Neural crest cell (in vitro differentiated cells): Measurements from ENCODE around the gene OTOL1. TPM values are rescaled to one million over a fixed set of nuclear protein-coding genes. Genes with fewer than 3 reads are reported as not detected.
"Not testable (repeated sequence)": the region's sequence is repeated elsewhere in the genome, so short reads cannot be mapped to it uniquely, and the experiment has no call there.

Source experiments
- DNase-seq: peaks from one replicate; pipeline ENCODE4 v3.0.0; 2021; ENCODE audit warnings: low read depth, mixed read lengths, low spot score
- H3K27ac Mint-ChIP-seq: one replicate; pipeline ENCODE4 v1.8.0; 2021; ENCODE audit warnings: mild to moderate bottlenecking, mixed read lengths; ENCODE audit not compliant: unreplicated experiment
- H3K27me3 Mint-ChIP-seq: 2 replicates; pipeline ENCODE4 v1.8.0; 2021; ENCODE audit warnings: low read depth, mild to moderate bottlenecking, mixed read lengths
- H3K36me3 Mint-ChIP-seq: 2 replicates; pipeline ENCODE4 v1.8.0; 2021; ENCODE audit warnings: low read depth, mild to moderate bottlenecking, mixed read lengths
- H3K4me1 Mint-ChIP-seq: 2 replicates; pipeline ENCODE4 v1.8.0; 2021; ENCODE audit warnings: mixed read lengths
- H3K4me3 Mint-ChIP-seq: one replicate; pipeline ENCODE4 v1.8.0; 2021; ENCODE audit warnings: mild to moderate bottlenecking, mixed read lengths
- H3K9me3 Mint-ChIP-seq: 2 replicates; pipeline ENCODE4 v1.8.0; 2021; ENCODE audit warnings: mixed read lengths
- total RNA-seq: library from RNA; stranded (reverse); gene quantifications from 2 replicates; pipeline ENCODE4 v1.2.1, GENCODE V29; 2021
- TF ChIP-seq, protein P1 (sequence below): fragments of 200-600 bp; sonication (generic); conservative IDR thresholded peaks from 2 replicates; pipeline ENCODE4 v1.5.0; 2021; ENCODE audit warnings: antibody characterized with exemption, mild to moderate bottlenecking

OTOL1 gene
- total RNA-seq, 1 donor from 2014 or later, result 0.16 TPM

DNA sequence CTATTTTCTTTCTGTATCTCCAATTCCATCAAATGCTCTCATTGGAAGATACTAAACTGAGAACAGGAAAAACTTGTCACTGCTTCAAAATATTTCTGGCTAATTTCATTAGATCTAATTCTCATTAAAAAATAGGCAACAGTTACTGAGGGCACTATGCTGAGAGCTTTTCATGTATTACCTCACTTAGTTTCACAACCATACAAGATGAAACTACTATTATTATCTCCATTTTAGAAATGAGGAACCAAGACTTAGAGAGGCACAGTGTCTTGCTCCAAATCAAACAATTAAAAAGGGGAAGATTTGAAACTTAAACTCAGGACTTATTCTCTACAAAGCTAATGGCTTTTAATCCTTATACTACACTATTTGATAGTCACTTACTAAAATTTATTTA, 7.2 kb upstream of the OTOL1 start:
- Mint-ChIP-seq H3K36me3 (no peaks in the 10 kb centered on the region), H3K9me3 (no peaks in the 10 kb centered on the region), H3K27ac (no peak overlapping the region), H3K4me3 (no peak overlapping the region), H3K27me3 (no peaks in the 10 kb centered on the region), H3K4me1 (peaks cover 7% of the 10 kb centered on the region)
- no peak for DNase-seq
- TF ChIP-seq, protein P1, sequence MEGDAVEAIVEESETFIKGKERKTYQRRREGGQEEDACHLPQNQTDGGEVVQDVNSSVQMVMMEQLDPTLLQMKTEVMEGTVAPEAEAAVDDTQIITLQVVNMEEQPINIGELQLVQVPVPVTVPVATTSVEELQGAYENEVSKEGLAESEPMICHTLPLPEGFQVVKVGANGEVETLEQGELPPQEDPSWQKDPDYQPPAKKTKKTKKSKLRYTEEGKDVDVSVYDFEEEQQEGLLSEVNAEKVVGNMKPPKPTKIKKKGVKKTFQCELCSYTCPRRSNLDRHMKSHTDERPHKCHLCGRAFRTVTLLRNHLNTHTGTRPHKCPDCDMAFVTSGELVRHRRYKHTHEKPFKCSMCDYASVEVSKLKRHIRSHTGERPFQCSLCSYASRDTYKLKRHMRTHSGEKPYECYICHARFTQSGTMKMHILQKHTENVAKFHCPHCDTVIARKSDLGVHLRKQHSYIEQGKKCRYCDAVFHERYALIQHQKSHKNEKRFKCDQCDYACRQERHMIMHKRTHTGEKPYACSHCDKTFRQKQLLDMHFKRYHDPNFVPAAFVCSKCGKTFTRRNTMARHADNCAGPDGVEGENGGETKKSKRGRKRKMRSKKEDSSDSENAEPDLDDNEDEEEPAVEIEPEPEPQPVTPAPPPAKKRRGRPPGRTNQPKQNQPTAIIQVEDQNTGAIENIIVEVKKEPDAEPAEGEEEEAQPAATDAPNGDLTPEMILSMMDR, result no peak

DNA sequence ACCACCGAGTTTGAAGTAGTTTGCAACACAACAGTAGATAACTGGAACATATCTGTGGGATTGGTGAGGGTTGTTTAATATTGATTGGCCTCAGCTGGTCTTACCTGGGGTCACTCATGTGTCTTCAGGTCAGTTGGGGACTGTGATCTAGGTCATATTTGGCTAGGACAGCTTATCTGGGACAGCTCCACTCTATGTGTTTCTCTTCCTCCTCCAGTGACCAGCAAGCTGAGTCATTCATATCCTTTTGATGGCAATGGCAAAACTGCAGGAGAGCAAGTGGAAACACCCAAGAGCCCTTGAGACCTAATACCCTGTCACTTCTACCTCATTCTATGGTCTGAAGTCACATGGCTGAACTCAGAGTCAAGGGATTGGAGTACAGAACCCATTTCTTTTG, 5.8 kb upstream of the OTOL1 start:
- H3K9me3 Mint-ChIP-seq, H3K4me3 Mint-ChIP-seq, H3K36me3 Mint-ChIP-seq: not testable (repeated sequence)

DNA sequence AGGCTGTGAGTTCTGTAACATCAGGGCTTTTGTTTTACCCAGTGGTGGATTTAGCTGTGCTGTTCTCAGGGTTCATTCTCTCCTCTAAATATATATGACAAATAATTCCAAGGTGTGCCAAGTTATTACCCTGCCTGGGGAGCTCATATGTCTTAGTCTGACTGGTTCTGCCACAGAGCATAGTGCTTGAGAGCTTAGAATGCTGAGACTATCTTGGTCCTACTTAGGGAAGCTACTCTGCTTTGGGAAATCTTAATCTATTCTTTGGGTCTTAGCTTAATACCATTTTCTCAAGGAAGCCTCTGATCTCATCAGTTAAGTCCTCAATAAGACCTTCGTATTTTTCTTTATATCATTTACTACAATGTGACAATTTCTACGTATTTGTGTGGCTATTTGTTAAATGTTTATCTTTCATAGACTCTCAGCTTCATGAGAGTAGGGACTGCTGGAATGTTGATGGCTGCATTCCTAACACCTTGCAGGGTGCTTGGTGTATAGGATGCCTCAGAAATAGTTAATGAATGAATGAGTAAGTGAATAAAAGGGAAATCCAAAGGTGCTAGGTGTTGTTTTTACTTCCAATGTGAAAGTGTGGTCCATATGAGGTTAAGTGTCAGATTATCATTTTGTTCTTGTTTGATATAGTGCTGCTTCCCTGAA, 1.8 kb downstream of the OTOL1 start:
- H3K27me3 Mint-ChIP-seq, result no peaks in the 10 kb centered on the region
- peaks cover 6% of the 10 kb centered on the region for H3K9me3 Mint-ChIP-seq
- no peaks in the 10 kb centered on the region for H3K4me1 Mint-ChIP-seq
- H3K27ac Mint-ChIP-seq, result no peak overlapping the region
- no peak for DNase-seq
- TF ChIP-seq, protein P1, result no peak
- H3K36me3 Mint-ChIP-seq, result peaks cover 3% of the 10 kb centered on the region
- H3K4me3 Mint-ChIP-seq, result no peak overlapping the region

More for the DNA sequence above, 5.8 kb upstream of the OTOL1 start:
- H3K4me1 Mint-ChIP-seq, H3K27me3 Mint-ChIP-seq, DNase-seq, H3K27ac Mint-ChIP-seq: not testable (repeated sequence)

DNA sequence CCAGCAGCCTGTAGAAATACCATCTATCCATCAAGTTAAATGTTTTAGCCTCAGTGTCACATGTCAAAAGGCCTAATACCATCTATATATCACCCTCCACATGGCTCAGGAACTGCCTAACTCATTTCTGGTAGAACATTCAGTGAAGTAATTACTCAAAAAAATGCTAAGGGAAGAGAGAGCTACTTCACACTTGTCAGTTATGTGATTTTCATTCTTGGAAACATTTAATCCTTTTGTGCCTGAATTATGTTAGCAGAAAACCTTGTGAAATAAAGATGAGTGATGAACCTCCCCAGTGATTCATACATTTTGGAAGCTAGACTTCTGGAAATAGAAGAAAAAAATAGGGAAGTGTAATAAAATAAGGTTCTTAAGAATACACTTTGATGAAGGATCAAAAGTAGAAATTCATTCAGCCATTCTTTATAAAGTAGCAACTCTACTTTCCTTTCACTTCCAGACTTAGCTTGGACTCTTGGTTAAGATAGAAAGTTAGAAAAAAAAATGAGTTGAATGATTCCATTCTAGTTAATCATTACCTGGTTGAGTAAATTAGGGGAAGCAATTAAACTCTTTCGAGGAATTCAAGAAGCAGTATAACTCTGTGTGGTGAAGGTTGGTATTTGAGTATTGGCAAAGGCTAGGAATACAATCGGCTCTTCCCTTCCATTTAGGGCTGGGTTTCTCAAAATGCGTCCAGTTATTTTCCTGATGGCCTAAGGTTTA, 3.6 kb downstream of the OTOL1 start:
- H3K4me3 Mint-ChIP-seq, result no peak overlapping the region
- H3K4me1 Mint-ChIP-seq, result no peaks in the 10 kb centered on the region
- no peaks in the 10 kb centered on the region for H3K27me3 Mint-ChIP-seq
- no peak for DNase-seq
- peaks cover 1% of the 10 kb centered on the region for H3K36me3 Mint-ChIP-seq
- H3K9me3 Mint-ChIP-seq, result peaks cover 4% of the 10 kb centered on the region
- TF ChIP-seq, protein P1, result no peak
- H3K27ac Mint-ChIP-seq, result no peak overlapping the region

DNA sequence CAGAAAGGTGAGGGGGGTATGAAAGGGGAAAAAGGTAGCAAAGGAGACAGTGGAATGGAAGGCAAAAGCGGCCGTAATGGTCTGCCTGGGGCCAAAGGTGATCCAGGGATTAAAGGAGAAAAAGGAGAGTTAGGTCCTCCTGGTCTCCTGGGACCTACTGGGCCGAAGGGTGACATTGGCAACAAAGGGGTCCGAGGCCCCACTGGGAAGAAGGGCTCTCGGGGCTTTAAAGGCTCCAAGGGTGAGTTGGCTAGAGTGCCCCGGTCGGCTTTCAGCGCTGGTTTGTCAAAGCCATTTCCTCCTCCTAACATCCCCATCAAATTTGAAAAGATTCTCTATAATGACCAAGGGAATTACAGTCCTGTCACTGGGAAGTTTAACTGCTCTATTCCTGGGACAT, 6.7 kb downstream of the OTOL1 start:
- no peak for DNase-seq
- H3K36me3 Mint-ChIP-seq, result no peaks in the 10 kb centered on the region
- no peaks in the 10 kb centered on the region for H3K27me3 Mint-ChIP-seq
- no peaks in the 10 kb centered on the region for H3K4me1 Mint-ChIP-seq
- no peak overlapping the region for H3K27ac Mint-ChIP-seq
- no peaks in the 10 kb centered on the region for H3K9me3 Mint-ChIP-seq
- TF ChIP-seq, protein P1, result no peak
- H3K4me3 Mint-ChIP-seq, result no peak overlapping the region

DNA sequence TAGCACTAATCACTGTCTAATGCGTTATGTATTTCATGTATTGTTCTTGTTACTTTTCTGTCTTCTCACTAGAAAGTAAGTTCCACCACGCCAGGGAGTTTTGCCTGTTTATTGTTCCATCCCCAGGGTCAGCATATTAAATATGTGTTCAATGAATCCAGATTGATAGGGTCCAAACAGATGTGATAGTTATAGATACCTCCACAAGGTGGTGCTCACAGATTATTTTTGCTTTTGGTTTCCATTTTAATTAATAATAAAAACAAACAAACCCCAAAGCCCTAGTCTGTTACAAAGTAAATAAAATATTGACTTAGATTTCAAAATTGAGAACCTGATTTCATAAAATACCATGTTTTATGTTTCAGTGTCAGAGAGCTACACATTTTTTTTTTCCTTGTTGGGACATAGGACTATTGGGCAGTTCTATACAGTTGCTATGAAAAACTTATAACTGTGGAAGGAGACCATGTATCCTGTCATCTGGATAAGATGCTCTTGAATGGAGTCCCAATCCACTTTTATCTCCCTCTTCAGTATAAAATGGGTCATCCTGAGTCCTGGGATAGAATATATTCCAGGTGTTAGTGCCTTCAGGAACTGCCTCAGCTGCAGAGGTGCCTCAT, 12.4 kb downstream of the OTOL1 start:
- DNase-seq, result no peak
- Mint-ChIP-seq H3K9me3 (no peaks in the 10 kb centered on the region), H3K4me1 (no peaks in the 10 kb centered on the region), H3K36me3 (no peaks in the 10 kb centered on the region), H3K4me3 (no peak overlapping the region), H3K27me3 (no peaks in the 10 kb centered on the region), H3K27ac (no peak overlapping the region)
- TF ChIP-seq, protein P1, result peak; percentile 71
